SK-N-SH (cell line): ENCODE measurements around the gene HEPHL1. TPM values are rescaled to one million over a fixed set of nuclear protein-coding genes. Genes with fewer than 3 reads are reported as not detected.

Source experiments
- EP300 ChIP-seq, 2 experiments: IDR thresholded peaks; 2 replicates each; pipeline versions ENCODE4 v1.4.0 to v1.6.1; 2012; ENCODE audit warnings: borderline replicate concordance in 1 of 2, low read depth in 1 of 2, low read length in 1 of 2
- EZH2phosphoT487 ChIP-seq: fragments of 200-600 bp; sonication (generic); IDR thresholded peaks from 2 replicates; pipeline ENCODE4 v1.6.1; 2017; ENCODE audit warnings: low read depth, mixed run types, mild to moderate bottlenecking, antibody characterized with exemption, moderate library complexity, borderline replicate concordance
- FOXJ3 ChIP-seq: sonication (generic); formaldehyde crosslinking; IDR thresholded peaks from 2 replicates; pipeline ENCODE4 v1.5.1; 2020; ENCODE audit warnings: mild to moderate bottlenecking, missing genetic modification reagents
- GABPA ChIP-seq: IDR thresholded peaks from 2 replicates; pipeline ENCODE4 v1.4.0; 2012; ENCODE audit warnings: low read depth, mild to moderate bottlenecking
- NRF1 ChIP-seq: IDR thresholded peaks from 2 replicates; pipeline ENCODE4 v1.6.1; 2012; ENCODE audit warnings: low read depth, mild to moderate bottlenecking, low read length
- RAD21 ChIP-seq: IDR thresholded peaks from 2 replicates; pipeline ENCODE4 v1.6.1; 2012; ENCODE audit warnings: mild to moderate bottlenecking, low read length
- RXRA ChIP-seq: IDR thresholded peaks from 2 replicates; pipeline ENCODE4 v1.4.0; 2012; ENCODE audit warnings: low read depth, mild to moderate bottlenecking, borderline replicate concordance
- polyA plus RNA-seq, 3 experiments: library from polyadenylated mRNA; depleted of rRNA; stranded (reverse); fragments of >200 nt; gene quantifications; 2 replicates each; pipeline ENCODE4 v1.2.3, GENCODE V29; 2012
- TF ChIP-seq, protein P1 (sequence below): IDR thresholded peaks from 2 replicates; pipeline ENCODE4 v1.4.0; 2012; ENCODE audit warnings: low read depth, borderline replicate concordance
- TF ChIP-seq, protein P2 (sequence below): IDR thresholded peaks from 2 replicates; pipeline ENCODE4 v1.6.1; 2012; ENCODE audit warnings: mild to moderate bottlenecking, low read depth, low read length, moderate library complexity
- TF ChIP-seq, protein P3 (sequence below): fragments of 150-350 bp; IDR thresholded peaks from 2 replicates; pipeline ENCODE4 v1.6.1; 2016; ENCODE audit warnings: mild to moderate bottlenecking, low read depth, low read length
- TF ChIP-seq, protein P4 (sequence below): IDR thresholded peaks from 2 replicates; pipeline ENCODE4; 2012

The HEPHL1 gene
- polyA plus RNA-seq, 1 of the 3 experiments (the other 2 are of a cell fraction), result not detected

DNA sequence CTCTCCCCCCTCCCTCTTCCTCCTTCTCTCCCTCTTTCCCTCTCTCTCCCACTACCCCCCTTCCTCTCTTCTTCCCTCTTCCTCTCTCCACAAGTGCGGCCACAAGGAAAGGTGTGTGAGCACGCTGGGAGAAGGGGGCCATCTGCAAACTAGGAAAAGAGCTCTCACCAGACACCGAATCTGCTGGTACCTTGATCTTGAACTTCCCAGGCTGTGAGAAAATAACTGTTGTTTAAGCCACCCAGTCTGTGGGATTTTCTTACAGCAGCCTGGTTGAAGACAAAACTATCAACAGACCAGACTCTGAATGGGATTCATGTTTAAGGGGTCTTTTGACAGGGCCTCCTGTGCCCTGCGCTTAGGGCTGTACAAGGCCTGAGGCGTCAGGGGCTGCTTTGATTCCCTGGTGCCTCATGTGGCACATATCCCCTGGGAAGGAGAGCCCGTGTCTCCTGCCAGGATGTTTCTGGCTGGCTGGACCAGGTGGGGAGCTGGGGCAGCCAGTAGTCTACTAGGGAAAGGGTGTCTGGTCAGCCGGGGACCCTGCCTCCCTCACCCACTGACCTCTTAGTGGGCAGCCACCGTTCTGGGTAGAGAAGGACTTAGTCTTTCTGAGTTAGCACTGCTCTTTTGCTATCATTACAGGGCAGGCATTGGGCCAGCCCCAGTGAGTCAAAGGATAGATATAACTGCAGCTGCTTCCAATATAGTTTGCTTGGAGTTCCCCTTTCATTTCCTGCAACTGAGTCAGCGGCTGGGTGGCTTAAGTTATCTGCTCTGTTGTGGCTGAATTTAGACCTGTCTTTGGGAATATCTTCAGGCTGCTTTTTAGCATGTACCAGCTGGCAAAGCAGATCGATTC, 113.7 kb downstream of the HEPHL1 start (continued):
- TF ChIP-seq NRF1, result no peak
- TF ChIP-seq FOXJ3 (CRISPR knock-in tag), result no peak
- no peak; the same call in 1 of the 2 replicates for TF ChIP-seq RAD21
- peak; percentile 16 to 80; a peak in 3 of 4 replicates for TF ChIP-seq EP300 (IDR thresholded peaks at IDR 0.05; ENCODE audit: borderline replicate concordance in 1 of 2, low read depth in 1 of 2, low read length in 1 of 2)
- no peak for TF ChIP-seq GABPA
- TF ChIP-seq RXRA, result peak; percentile 81; the same call in 1 of the 2 replicates
- TF ChIP-seq, protein P1, sequence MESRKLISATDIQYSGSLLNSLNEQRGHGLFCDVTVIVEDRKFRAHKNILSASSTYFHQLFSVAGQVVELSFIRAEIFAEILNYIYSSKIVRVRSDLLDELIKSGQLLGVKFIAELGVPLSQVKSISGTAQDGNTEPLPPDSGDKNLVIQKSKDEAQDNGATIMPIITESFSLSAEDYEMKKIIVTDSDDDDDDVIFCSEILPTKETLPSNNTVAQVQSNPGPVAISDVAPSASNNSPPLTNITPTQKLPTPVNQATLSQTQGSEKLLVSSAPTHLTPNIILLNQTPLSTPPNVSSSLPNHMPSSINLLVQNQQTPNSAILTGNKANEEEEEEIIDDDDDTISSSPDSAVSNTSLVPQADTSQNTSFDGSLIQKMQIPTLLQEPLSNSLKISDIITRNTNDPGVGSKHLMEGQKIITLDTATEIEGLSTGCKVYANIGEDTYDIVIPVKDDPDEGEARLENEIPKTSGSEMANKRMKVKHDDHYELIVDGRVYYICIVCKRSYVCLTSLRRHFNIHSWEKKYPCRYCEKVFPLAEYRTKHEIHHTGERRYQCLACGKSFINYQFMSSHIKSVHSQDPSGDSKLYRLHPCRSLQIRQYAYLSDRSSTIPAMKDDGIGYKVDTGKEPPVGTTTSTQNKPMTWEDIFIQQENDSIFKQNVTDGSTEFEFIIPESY, result no peak
- TF ChIP-seq, protein P2, sequence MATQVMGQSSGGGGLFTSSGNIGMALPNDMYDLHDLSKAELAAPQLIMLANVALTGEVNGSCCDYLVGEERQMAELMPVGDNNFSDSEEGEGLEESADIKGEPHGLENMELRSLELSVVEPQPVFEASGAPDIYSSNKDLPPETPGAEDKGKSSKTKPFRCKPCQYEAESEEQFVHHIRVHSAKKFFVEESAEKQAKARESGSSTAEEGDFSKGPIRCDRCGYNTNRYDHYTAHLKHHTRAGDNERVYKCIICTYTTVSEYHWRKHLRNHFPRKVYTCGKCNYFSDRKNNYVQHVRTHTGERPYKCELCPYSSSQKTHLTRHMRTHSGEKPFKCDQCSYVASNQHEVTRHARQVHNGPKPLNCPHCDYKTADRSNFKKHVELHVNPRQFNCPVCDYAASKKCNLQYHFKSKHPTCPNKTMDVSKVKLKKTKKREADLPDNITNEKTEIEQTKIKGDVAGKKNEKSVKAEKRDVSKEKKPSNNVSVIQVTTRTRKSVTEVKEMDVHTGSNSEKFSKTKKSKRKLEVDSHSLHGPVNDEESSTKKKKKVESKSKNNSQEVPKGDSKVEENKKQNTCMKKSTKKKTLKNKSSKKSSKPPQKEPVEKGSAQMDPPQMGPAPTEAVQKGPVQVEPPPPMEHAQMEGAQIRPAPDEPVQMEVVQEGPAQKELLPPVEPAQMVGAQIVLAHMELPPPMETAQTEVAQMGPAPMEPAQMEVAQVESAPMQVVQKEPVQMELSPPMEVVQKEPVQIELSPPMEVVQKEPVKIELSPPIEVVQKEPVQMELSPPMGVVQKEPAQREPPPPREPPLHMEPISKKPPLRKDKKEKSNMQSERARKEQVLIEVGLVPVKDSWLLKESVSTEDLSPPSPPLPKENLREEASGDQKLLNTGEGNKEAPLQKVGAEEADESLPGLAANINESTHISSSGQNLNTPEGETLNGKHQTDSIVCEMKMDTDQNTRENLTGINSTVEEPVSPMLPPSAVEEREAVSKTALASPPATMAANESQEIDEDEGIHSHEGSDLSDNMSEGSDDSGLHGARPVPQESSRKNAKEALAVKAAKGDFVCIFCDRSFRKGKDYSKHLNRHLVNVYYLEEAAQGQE, result 0 out of 2 replicates have a peak, but pooled peaks have one; percentile 31
- TF ChIP-seq, protein P3, sequence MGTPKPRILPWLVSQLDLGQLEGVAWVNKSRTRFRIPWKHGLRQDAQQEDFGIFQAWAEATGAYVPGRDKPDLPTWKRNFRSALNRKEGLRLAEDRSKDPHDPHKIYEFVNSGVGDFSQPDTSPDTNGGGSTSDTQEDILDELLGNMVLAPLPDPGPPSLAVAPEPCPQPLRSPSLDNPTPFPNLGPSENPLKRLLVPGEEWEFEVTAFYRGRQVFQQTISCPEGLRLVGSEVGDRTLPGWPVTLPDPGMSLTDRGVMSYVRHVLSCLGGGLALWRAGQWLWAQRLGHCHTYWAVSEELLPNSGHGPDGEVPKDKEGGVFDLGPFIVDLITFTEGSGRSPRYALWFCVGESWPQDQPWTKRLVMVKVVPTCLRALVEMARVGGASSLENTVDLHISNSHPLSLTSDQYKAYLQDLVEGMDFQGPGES, result no peak
- TF ChIP-seq EZH2phosphoT487, result no peak
- TF ChIP-seq, protein P4, sequence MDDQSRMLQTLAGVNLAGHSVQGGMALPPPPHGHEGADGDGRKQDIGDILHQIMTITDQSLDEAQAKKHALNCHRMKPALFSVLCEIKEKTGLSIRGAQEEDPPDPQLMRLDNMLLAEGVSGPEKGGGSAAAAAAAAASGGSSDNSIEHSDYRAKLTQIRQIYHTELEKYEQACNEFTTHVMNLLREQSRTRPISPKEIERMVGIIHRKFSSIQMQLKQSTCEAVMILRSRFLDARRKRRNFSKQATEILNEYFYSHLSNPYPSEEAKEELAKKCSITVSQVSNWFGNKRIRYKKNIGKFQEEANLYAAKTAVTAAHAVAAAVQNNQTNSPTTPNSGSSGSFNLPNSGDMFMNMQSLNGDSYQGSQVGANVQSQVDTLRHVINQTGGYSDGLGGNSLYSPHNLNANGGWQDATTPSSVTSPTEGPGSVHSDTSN, result peak; percentile 68
- TF ChIP-seq, all 33 proteins: peak for 14
